NT2/D1 (cell line): Measurements from ENCODE around the gene FRMD4B.

Source experiments
- DNase-seq: peaks from one replicate; pipeline ENCODE4 v3.0.0-alpha.2; 2011; ENCODE audit warnings: low read depth, low spot score
- H3K27me3 ChIP-seq: 2 replicates; pipeline ENCODE4 v1.6.0; 2011; ENCODE audit warnings: mild to moderate bottlenecking; ENCODE audit not compliant: insufficient read length, insufficient read depth
- H3K36me3 ChIP-seq: 2 replicates; pipeline ENCODE4 v1.6.1; 2011; ENCODE audit warnings: mild to moderate bottlenecking, low read length, mixed read lengths; ENCODE audit not compliant: insufficient read depth, insufficient read length
- H3K4me1 ChIP-seq: 2 replicates; pipeline ENCODE4 v1.5.1; 2011; ENCODE audit not compliant: insufficient read depth, insufficient read length
- H3K4me3 ChIP-seq: 2 replicates; pipeline ENCODE4 v1.5.1; 2011; ENCODE audit warnings: low read depth; ENCODE audit not compliant: insufficient read length
- H3K9ac ChIP-seq: 2 replicates; pipeline ENCODE4 v1.6.0; 2011; ENCODE audit warnings: low read depth; ENCODE audit not compliant: insufficient read length
- H3K9me3 ChIP-seq: 2 replicates; pipeline ENCODE4 v1.5.1; 2011; ENCODE audit warnings: mild to moderate bottlenecking, low read length; ENCODE audit not compliant: insufficient read depth
- SUZ12 ChIP-seq: IDR thresholded peaks from 2 replicates; pipeline ENCODE4 v1.6.1; 2011; ENCODE audit not compliant: insufficient read length, insufficient read depth; ENCODE audit errors: extremely low read depth
- YY1 ChIP-seq: IDR thresholded peaks from 2 replicates; pipeline ENCODE4 v1.6.1; 2011; ENCODE audit not compliant: insufficient read length, insufficient read depth
- ZNF274 ChIP-seq: IDR thresholded peaks from 2 replicates; pipeline ENCODE4 v1.6.1; 2011; ENCODE audit warnings: mild to moderate bottlenecking, low read depth, low read length

Gene FRMD4B

DNA sequence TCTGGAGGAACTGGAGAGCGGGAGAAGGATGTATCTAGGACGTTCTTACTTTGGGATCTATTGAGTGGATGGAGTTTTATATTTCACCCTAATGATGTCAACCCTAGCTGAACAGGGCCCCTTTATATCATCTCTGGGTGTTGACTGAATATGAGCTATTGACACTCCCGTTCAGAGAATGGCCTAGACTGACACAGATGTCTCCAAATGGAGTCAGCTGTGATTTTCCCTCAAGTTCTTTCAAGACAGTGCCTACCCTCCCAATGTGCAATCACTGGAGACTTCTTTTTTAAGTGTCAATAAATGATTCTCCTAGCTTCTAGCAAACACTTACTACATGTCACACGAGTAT is 63.8 kb downstream of the FRMD4B start:
- H3K27me3 ChIP-seq = no peaks in the 10 kb centered on the region
- TF ChIP-seq ZNF274 = no peak
- TF ChIP-seq SUZ12 = no peak
- no peak for TF ChIP-seq YY1
- no peak overlapping the region for H3K9ac ChIP-seq
- H3K36me3 ChIP-seq = no peaks in the 10 kb centered on the region
- DNase-seq = no peak
- H3K4me1 ChIP-seq = no peaks in the 10 kb centered on the region
- no peak overlapping the region for H3K4me3 ChIP-seq
- no peaks in the 10 kb centered on the region for H3K9me3 ChIP-seq

DNA sequence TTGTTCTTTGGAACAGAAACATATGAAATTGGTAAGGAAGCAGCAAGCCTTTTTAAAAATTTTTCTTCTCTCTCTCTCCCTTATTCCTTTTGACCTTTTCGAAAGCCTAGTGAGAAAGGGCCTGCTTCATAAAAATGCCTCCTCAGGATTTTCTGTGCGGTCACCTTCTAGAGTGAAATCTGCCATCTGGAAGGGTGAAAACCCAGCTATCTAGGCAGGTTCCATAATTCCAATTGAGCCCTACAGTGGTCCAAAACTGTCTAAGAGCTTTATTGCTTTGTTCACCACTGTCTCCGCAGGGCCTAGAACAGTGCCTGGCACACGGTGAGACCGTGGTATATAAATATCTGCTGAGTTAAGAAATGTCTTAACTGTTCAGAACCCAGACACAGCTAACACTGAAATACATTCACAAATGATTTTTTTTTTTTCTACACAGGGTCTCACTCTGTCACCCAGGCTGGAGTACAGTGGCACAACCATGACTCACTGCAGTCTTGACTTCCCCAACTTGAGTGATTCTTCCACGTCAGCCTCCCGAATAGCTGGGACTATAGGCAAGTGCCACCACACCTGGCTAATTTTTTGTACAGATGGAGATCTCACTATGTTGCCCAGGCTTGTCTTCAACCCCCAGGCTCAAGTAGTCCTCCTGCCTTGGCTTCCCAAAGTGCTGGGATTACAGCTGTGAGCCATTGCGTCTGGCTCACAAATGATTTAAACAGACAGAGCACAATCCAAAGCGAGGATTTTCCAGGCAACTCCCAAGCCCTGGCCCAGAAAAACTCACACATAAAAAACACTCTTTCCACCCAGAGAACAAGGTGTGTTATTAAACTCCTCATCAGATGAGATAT is 64.4 kb downstream of the FRMD4B start:
- H3K36me3 ChIP-seq = no peaks in the 10 kb centered on the region
- H3K9ac ChIP-seq = no peak overlapping the region
- H3K4me1 ChIP-seq = no peaks in the 10 kb centered on the region
- DNase-seq = no peak
- no peak overlapping the region for H3K4me3 ChIP-seq
- H3K27me3 ChIP-seq = no peaks in the 10 kb centered on the region
- TF ChIP-seq YY1 (no peak), SUZ12 (no peak), ZNF274 (no peak)
- no peaks in the 10 kb centered on the region for H3K9me3 ChIP-seq

DNA sequence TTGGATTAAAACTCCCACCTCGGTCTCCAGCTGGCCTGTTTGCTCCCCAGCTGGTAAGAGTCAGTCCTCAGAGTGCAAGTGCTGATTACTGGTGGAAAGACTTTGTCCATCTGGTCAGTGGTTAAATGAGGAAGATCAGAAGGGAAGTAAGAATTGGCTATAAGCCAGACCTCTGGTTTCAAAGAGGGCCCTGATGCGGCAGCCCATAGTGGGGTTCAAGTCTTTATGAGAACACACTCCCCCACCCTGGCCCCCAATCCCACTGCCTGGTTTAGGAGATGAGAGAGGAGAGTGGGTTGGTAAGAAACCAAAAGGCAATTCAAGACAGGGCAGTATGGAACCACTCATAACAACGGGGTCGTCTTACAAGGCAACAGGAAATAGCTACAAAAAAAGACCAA is 65.0 kb downstream of the FRMD4B start:
- no peak for DNase-seq
- Histone ChIP-seq H3K36me3 (no peaks in the 10 kb centered on the region), H3K9ac (no peak overlapping the region)

DNA sequence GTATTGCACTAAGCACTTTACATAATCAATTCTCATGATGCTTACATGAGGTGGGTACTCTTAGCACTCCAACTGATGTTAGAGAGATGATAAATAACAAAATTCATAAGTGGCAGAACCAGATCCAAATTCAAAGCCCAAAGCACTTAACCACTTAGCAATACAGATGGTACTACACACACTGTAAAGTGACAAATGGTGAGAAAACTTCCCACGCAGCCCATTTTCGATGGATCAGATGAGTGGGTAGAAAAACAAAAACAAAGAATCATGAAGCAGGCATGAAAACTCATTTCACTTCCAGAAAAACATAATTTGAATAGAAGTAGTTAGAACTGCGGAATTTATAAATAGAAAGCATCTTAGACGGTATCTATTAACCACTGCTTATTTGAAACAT is 66.2 kb downstream of the FRMD4B start:
- no peaks in the 10 kb centered on the region for H3K27me3 ChIP-seq
- H3K9me3 ChIP-seq = no peaks in the 10 kb centered on the region
- TF ChIP-seq YY1 (no peak), ZNF274 (no peak), SUZ12 (no peak)
- no peaks in the 10 kb centered on the region for H3K36me3 ChIP-seq
- no peaks in the 10 kb centered on the region for H3K4me1 ChIP-seq
- H3K4me3 ChIP-seq = no peak overlapping the region
- no peak for DNase-seq
- H3K9ac ChIP-seq = no peak overlapping the region

More for the DNA sequence above, 65.0 kb downstream of the FRMD4B start:
- no peaks in the 10 kb centered on the region for H3K27me3 ChIP-seq
- no peaks in the 10 kb centered on the region for H3K9me3 ChIP-seq
- H3K4me3 ChIP-seq = no peak overlapping the region
- no peaks in the 10 kb centered on the region for H3K4me1 ChIP-seq
- TF ChIP-seq ZNF274 (no peak), SUZ12 (no peak), YY1 (no peak)

DNA sequence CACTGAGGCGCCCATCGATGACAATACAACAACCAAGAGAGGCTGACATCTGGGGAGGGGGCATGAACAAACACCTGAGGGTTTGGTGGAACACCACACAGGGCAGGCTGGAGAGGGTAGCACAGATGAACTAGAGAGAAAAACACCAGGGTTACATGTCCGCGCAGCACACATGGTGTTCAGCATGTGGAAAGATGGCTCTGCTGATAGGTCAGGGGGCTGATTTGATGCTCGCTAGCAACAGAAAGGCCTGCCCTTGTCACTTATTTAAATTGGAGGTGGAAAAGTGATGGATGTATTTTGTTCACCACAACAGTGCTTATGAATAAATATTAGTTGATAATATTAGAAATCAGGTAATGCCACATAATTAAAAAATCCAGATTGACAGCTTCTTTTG is 67.5 kb downstream of the FRMD4B start:
- Histone ChIP-seq H3K27me3 (no peaks in the 10 kb centered on the region), H3K9me3 (no peaks in the 10 kb centered on the region), H3K36me3 (no peaks in the 10 kb centered on the region), H3K4me3 (no peak overlapping the region), H3K9ac (no peak overlapping the region), H3K4me1 (no peaks in the 10 kb centered on the region)
- DNase-seq = no peak
- TF ChIP-seq YY1 = no peak
- TF ChIP-seq SUZ12 = no peak
- TF ChIP-seq ZNF274 = no peak

DNA sequence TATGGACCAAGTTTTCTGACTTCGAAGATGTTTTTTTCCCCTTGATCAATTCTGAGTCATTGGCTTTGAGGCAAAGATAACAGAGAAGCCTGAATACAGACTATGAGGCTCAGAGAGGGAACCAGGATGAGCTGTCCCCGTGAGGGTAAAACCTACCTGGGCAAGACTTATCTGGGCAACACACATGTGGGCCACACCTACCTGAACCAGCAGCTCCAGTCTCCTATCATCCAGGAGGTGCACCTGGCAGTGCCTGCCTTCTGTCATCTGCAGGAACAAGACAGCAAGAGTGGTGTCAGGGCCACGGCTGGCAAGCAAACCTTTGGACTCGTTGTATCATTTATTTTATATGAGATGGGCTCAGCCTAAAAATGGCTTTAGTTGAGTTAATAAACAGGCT is 72.6 kb downstream of the FRMD4B start:
- H3K9me3 ChIP-seq = no peaks in the 10 kb centered on the region
- no peaks in the 10 kb centered on the region for H3K36me3 ChIP-seq
- no peaks in the 10 kb centered on the region for H3K27me3 ChIP-seq
- H3K4me1 ChIP-seq = no peaks in the 10 kb centered on the region
- TF ChIP-seq SUZ12 = no peak
- TF ChIP-seq YY1 = no peak
- TF ChIP-seq ZNF274 = no peak
- H3K4me3 ChIP-seq = no peak overlapping the region
- no peak overlapping the region for H3K9ac ChIP-seq
- DNase-seq = no peak

DNA sequence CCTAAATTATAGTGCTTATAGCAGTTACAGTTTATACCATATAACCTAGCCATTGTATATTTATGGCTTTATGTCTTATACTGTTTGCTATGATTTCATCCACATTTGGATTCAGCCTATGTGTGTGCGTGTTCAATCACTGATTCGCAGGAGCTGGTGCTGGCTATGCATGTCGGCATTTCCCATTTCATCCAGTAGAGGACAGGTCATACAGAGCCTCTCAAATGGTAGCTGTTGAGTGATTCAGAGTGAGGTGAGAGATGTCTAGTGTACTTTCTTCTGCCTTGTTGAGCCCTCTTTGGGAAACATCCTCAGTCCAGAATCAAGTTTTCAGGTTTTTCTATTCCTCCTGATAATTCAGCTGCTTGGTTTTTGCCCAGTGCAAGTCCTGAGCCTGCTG is 76.1 kb downstream of the FRMD4B start:
- H3K9ac ChIP-seq = no peak overlapping the region
- H3K4me3 ChIP-seq = no peak overlapping the region
- no peak for TF ChIP-seq ZNF274
- no peak for TF ChIP-seq YY1
- no peak for TF ChIP-seq SUZ12
- H3K27me3 ChIP-seq = peaks cover 4% of the 10 kb centered on the region
- DNase-seq = no peak
- H3K4me1 ChIP-seq = no peaks in the 10 kb centered on the region
- H3K9me3 ChIP-seq = no peaks in the 10 kb centered on the region
- H3K36me3 ChIP-seq = no peaks in the 10 kb centered on the region
